HepG2 (cell line): ENCODE measurements around the gene RNASE12. TPM values are rescaled to one million over a fixed set of nuclear protein-coding genes. Genes with fewer than 3 reads are reported as not detected.

Experiments
- ATAC-seq: fragments of 200-7000 bp; cut with Tn5 transposase; 3 replicates; pipeline ENCODE4 v1.9.1; 2020; ENCODE audit warnings: mild to moderate bottlenecking, moderate library complexity
- BruUV-seq: library from RNA; stranded (reverse); fragments of 400-500 nt; replicated peaks from 2 replicates; lab custom pipeline; 2021; lab: Mats Ljungman, UMichigan
- CTCF ChIA-PET: fragments of 300-600 bp; formaldehyde crosslinking; extraction: SDS; loops from one replicate; lab custom pipeline; 2021; ENCODE audit warnings: low total read pairs, inconsistent platforms, low intra/inter-chr PET ratio; lab: Yijun Ruan, JAX
- POLR2A ChIA-PET: fragments of 350-600 bp; sonication (Branson Sonifier 250); formaldehyde crosslinking; loops from one replicate; lab custom pipeline; 2020; ENCODE audit warnings: antibody characterized with exemption, inconsistent platforms; lab: Yijun Ruan, JAX
- DNase-seq: peaks from one replicate; pipeline ENCODE4 v3.0.0-alpha.2; 2015; ENCODE audit warnings: low spot score
- FAIRE-seq: peaks from 3 replicates; lab custom pipeline; 2011; peaks lifted over from hg19 to GRCh38; lab: Jason Lieb, UNC
- H2AFZ ChIP-seq: one replicate; pipeline ENCODE4 v1.6.1; 2011; ENCODE audit warnings: low read length, inconsistent platforms
- H3K27ac ChIP-seq: fragments of 300-600 bp; 3 replicates; pipeline ENCODE4 v1.8.0; 2011; ENCODE audit warnings: mixed run types, mild to moderate bottlenecking, mixed read lengths, low read length, inconsistent platforms; ENCODE audit not compliant: insufficient read depth; ENCODE audit errors: extremely low read length
- H3K27me3 ChIP-seq, 2 experiments: fragments of 200-600 bp in 1 of 2; 2 replicates in 1 of 2; 3 replicates in 1 of 2; pipeline versions ENCODE4 v1.6.0 to v1.8.0; 2011; ENCODE audit warnings: low read length in 2 of 2, mild to moderate bottlenecking in 2 of 2, moderate library complexity in 2 of 2, inconsistent platforms in 1 of 2; ENCODE audit not compliant: insufficient read depth in 2 of 2, control insufficient read depth in 1 of 2
- H3K36me3 ChIP-seq, 2 experiments: fragments of 200-600 bp in 1 of 2; replicated peaks in 1 of 2; 2 replicates in 1 of 2; 3 replicates in 1 of 2; pipeline versions ENCODE4 v1.5.1 to v1.8.0; 2011; ENCODE audit warnings: low read length in 2 of 2, inconsistent platforms in 1 of 2; ENCODE audit not compliant: insufficient read depth in 2 of 2, control insufficient read depth in 1 of 2
- H3K4me1 ChIP-seq: 2 replicates; pipeline ENCODE4 v1.5.1; 2012; ENCODE audit warnings: low read length, inconsistent platforms; ENCODE audit not compliant: insufficient read depth
- H3K4me2 ChIP-seq: 2 replicates; pipeline ENCODE4 v1.6.0; 2011; ENCODE audit warnings: low read depth, low read length, inconsistent platforms
- H3K4me3 ChIP-seq, 3 experiments: fragments of 200-600 bp in 1 of 3; sonication (generic), shearing (Covaris generic) in 1 of 3; replicated peaks in 1 of 3; 2 replicates each; pipeline ENCODE4 v1.5.1; 2011 to 2016; ENCODE audit warnings: low read length in 3 of 3, inconsistent platforms in 2 of 3, low read depth in 2 of 3, mild to moderate bottlenecking in 2 of 3, control low read depth in 1 of 3, mixed read lengths in 1 of 3; ENCODE audit not compliant: insufficient read depth in 1 of 3
- H3K79me2 ChIP-seq: one replicate; pipeline ENCODE4 v1.6.1; 2011; ENCODE audit warnings: low read length, inconsistent platforms; ENCODE audit not compliant: insufficient read depth
- H3K9ac ChIP-seq: 2 replicates; pipeline ENCODE4 v1.6.0; 2011; ENCODE audit warnings: mild to moderate bottlenecking, low read depth, low read length, inconsistent platforms; ENCODE audit not compliant: insufficient read depth
- H3K9me3 ChIP-seq: 2 replicates; pipeline ENCODE4 v1.5.1; 2012; ENCODE audit warnings: mild to moderate bottlenecking, low read length
- H4K20me1 ChIP-seq: 2 replicates; pipeline ENCODE4 v1.6.0; 2011; ENCODE audit warnings: inconsistent platforms, mild to moderate bottlenecking, low read length, moderate library complexity; ENCODE audit not compliant: insufficient read depth
- BRF2 ChIP-seq: sonication (generic); formaldehyde crosslinking; IDR thresholded peaks from 2 replicates; pipeline ENCODE4 v1.8.1; 2022; ENCODE audit warnings: mild to moderate bottlenecking, missing genetic modification reagents
- HMGXB3 ChIP-seq: sonication (generic); formaldehyde crosslinking; IDR thresholded peaks from 2 replicates; pipeline ENCODE4 v1.4.0; 2020; ENCODE audit warnings: missing genetic modification reagents, borderline replicate concordance
- JDP2 ChIP-seq: sonication (generic); formaldehyde crosslinking; IDR thresholded peaks from 2 replicates; pipeline ENCODE4 v1.8.1; 2022; ENCODE audit warnings: missing genetic modification reagents, borderline replicate concordance
- SALL2 ChIP-seq: sonication (generic); formaldehyde crosslinking; IDR thresholded peaks from 2 replicates; pipeline ENCODE4 v1.8.1; 2023; ENCODE audit warnings: mild to moderate bottlenecking, missing genetic modification reagents, inconsistent platforms
- ZBTB39 ChIP-seq: sonication (generic); formaldehyde crosslinking; IDR thresholded peaks from 2 replicates; pipeline ENCODE4 v1.5.0; 2020; ENCODE audit warnings: missing genetic modification reagents
- ZNF33A ChIP-seq: sonication (generic); formaldehyde crosslinking; IDR thresholded peaks from 2 replicates; pipeline ENCODE4 v1.5.1; 2020; ENCODE audit warnings: missing genetic modification reagents, mild to moderate bottlenecking, moderate library complexity, borderline replicate concordance
- ZNF530 ChIP-seq: sonication (generic); formaldehyde crosslinking; IDR thresholded peaks from 2 replicates; pipeline ENCODE4 v1.5.0; 2020; ENCODE audit warnings: low read depth, mild to moderate bottlenecking, missing genetic modification reagents
- ZNF570 ChIP-seq: sonication (generic); formaldehyde crosslinking; IDR thresholded peaks from 2 replicates; pipeline ENCODE4 v1.4.0; 2020; ENCODE audit warnings: mild to moderate bottlenecking, missing genetic modification reagents, borderline replicate concordance
- ZNF605 ChIP-seq: sonication (generic); formaldehyde crosslinking; IDR thresholded peaks from 2 replicates; pipeline ENCODE4 v1.8.0; 2022; ENCODE audit warnings: mild to moderate bottlenecking, missing genetic modification reagents
- ZSCAN22 ChIP-seq: sonication (generic); formaldehyde crosslinking; IDR thresholded peaks from 2 replicates; pipeline ENCODE4 v1.4.0; 2020; ENCODE audit warnings: mild to moderate bottlenecking, missing genetic modification reagents
- WGBS: methylation state at CpG from one replicate; pipeline ENCODE4 v1.1.6; 2017; ENCODE audit warnings: low lambda C conversion rate; 5-methylcytosine and 5-hydroxymethylcytosine counted together
- in situ Hi-C: cut with HindIII; loops from 2 replicates; pipeline ENCODE4 v1.10.0; 2017; ENCODE audit warnings: low pct_unique_long_range_greater_than_20kb; ENCODE audit not compliant: extremely low pct_ligation_motif_present
- intact Hi-C: fragments of 100-400 bp; cut with micrococcal nuclease; formaldehyde crosslinking; loops from one replicate; pipeline ENCODE4 v1.10.0; 2022; ENCODE audit not compliant: unreplicated experiment
- polyA plus RNA-seq, 8 experiments: library from polyadenylated mRNA; depleted of rRNA in 3 of 8; stranded (reverse) in 7 of 8; unstranded in 1 of 8; fragments of >200 nt; fragmentation: Illumina TruSeq in 4 of 8; extraction: Trizol in 4 of 8; gene quantifications; 2 replicates each; pipeline versions ENCODE4 v1.2.1 to v1.2.3, GENCODE V29; 2011 to 2016; ENCODE audit warnings: low read depth in 4 of 8, missing spikeins in 1 of 8, mixed read lengths in 1 of 8; ENCODE audit not compliant: insufficient read depth in 1 of 8
- total RNA-seq, 5 experiments: library from RNA; depleted of rRNA; stranded (reverse); fragments of >200 nt; fragmentation: Illumina TruSeq; extraction: Trizol; gene quantifications; 2 replicates each; pipeline ENCODE4 v1.2.3, GENCODE V29; 2016; ENCODE audit warnings: low read depth in 1 of 5

Gene RNASE12
- total and polyA plus RNA-seq, 2 of the 13 experiments (the other 11 are each of a cell fraction or from before 2014, with no cell fraction given): not detected

GRCh38 chr14:20559461-20559904 is 31.7 kb downstream of the RNASE12 start (continued):
- no peak for TF ChIP-seq BRF2
- no peak for TF ChIP-seq ZSCAN22 (CRISPR knock-in tag)
- no peak for TF ChIP-seq ZNF605 (CRISPR knock-in tag)
- TF ChIP-seq ZNF570 (CRISPR knock-in tag): no peak
- no peak for TF ChIP-seq ZBTB39 (CRISPR knock-in tag)

GRCh38 chr14:20557212-20557542 is 34.0 kb downstream of the RNASE12 start:
- intact Hi-C loops (no loop called here), in situ Hi-C loops (no loop called here)
- ChIA-PET CTCF (no interaction called here), POLR2A (no interaction called here)
- no peak overlapping the region for H3K4me3 ChIP-seq
- ATAC-seq (no peak), DNase-seq (no peak), FAIRE-seq (no peak)
- no peaks in the 10 kb centered on the region for H3K79me2 ChIP-seq
- no peak for TF ChIP-seq HMGXB3 (CRISPR knock-in tag)
- no peak for TF ChIP-seq ZNF530
- no peak for TF ChIP-seq ZNF33A (CRISPR knock-in tag)
- TF ChIP-seq JDP2 (CRISPR knock-in tag): no peak
- no peak for TF ChIP-seq SALL2
- H3K9ac ChIP-seq: no peak overlapping the region
- H3K27ac ChIP-seq: no peak overlapping the region
- no peaks in the 10 kb centered on the region for H3K36me3 ChIP-seq
- H4K20me1 ChIP-seq: no peaks in the 10 kb centered on the region
- no peak overlapping the region for H3K4me2 ChIP-seq
- no TSS peak for BruUV-seq
- no peaks in the 10 kb centered on the region for H3K9me3 ChIP-seq
- WGBS: 6% methylated on average over 2 of the region's 2 CpGs
- no peaks in the 10 kb centered on the region for H3K4me1 ChIP-seq
- no peaks in the 10 kb centered on the region; a peak in 1 of 5 replicates for H3K27me3 ChIP-seq
- no peak overlapping the region for H2AFZ ChIP-seq
